ENCODE data around the gene PHACTR1. TPM values are rescaled to one million over a fixed set of nuclear protein-coding genes. Genes with fewer than 3 reads are reported as not detected.

The PHACTR1 gene
- total and polyA plus RNA-seq, 9 of the 15 experiments (the other 6 are each of a cell fraction or from before 2014, with no cell fraction given): 11.5 to 32.6 (median 22.0) TPM

DNA sequence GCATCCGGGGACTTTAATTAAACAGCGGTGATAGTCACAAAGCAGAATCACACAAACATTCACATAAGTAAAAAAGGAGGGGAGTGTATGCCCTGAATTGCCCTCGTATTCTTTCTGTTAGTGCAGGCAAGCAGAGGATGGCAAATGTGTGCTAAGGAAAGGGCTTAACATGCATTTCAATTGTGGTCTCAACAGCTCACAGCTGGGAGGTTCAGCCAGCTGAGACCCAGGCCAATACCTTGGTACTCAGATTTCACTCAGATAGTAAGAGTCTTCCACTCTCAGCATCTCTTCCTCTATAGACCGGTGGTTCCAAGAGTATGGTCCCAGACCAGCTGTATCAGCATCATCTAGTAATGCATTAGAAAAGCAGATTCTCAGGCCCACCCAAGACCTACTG, 215.1 kb downstream of the PHACTR1 start:
- CTCF ChIA-PET (ENCODE audit: low intra/inter-chr PET ratio): no interaction called here
- no peak for ATAC-seq
- no peak for DNase-seq (ENCODE audit: extremely low read depth in 1 of 4, low spot score in 3 of 4)

More for the DNA sequence above, 215.1 kb downstream of the PHACTR1 start:
- H3K27me3 ChIP-seq (ENCODE audit: control insufficient read depth in 2 of 2, insufficient read depth in 2 of 2, low read length in 2 of 2): peaks cover 6 to 13% of the 10 kb centered on the region in 2 experiments; a peak in 4 of 5 replicates
- FAIRE-seq: no peak
- H3K9ac ChIP-seq (ENCODE audit: insufficient read depth in 1 of 2, low read depth in 2 of 2, low read length in 2 of 2): no peak overlapping the region
- no peak overlapping the region for H3K4me3 ChIP-seq
- H3K4me2 ChIP-seq (ENCODE audit: insufficient read depth, low read length): no peak overlapping the region
- no peaks in the 10 kb centered on the region for H3K4me1 ChIP-seq (replicated peaks in 1 of 2; ENCODE audit: control insufficient read depth in 2 of 2, insufficient read depth in 2 of 2, low read length in 2 of 2)
- no peaks in the 10 kb centered on the region for H3K9me3 ChIP-seq (replicated peaks; ENCODE audit: control insufficient read depth, insufficient read depth, low read depth, low read length)
- H3K79me2 ChIP-seq (ENCODE audit: control insufficient read depth, insufficient read depth, low read length): no peaks in the 10 kb centered on the region
- H4K20me1 ChIP-seq (replicated peaks; ENCODE audit: control insufficient read depth, insufficient read depth, low read length): no peaks in the 10 kb centered on the region
- BruUV-seq (replicated peaks): no TSS peak
- no peak overlapping the region for H2AFZ ChIP-seq (ENCODE audit: low read depth, low read length)
- in situ Hi-C loops (cut with MboI): no loop called here
- H3K36me3 ChIP-seq (ENCODE audit: control insufficient read depth, insufficient read depth, low read length): no peaks in the 10 kb centered on the region
- H3K9me1 ChIP-seq (ENCODE audit: control insufficient read depth, insufficient read depth, low read length): no peaks in the 10 kb centered on the region
- 0% methylated on average over 4 of the region's 4 CpGs for WGBS (ENCODE audit: insufficient coverage, low coverage, missing lambda C conversion rate)
- TF ChIP-seq SREBF1 (IDR thresholded peaks at IDR 0.05; ENCODE audit: borderline replicate concordance, low read depth, low read length) (no peak), SMAD3 (CRISPR knock-in tag; conservative IDR thresholded peaks at IDR 0.05) (no peak), KDM4B (IDR thresholded peaks at IDR 0.05; ENCODE audit: borderline replicate concordance in 2 of 2, low read depth in 1 of 2) (no peak), ZNF263 (CRISPR knock-in tag; IDR thresholded peaks at IDR 0.05; ENCODE audit: borderline replicate concordance) (no peak), NFXL1 (CRISPR knock-in tag; IDR thresholded peaks at IDR 0.05) (no peak), RAD51 (IDR thresholded peaks at IDR 0.05; ENCODE audit: borderline replicate concordance, low read depth) (no peak), FOXK2 (conservative IDR thresholded peaks at IDR 0.05 in 1 of 2, IDR thresholded peaks at IDR 0.05 in 1 of 2; ENCODE audit: low read depth in 2 of 2) (no peak), SETDB1 (IDR thresholded peaks at IDR 0.05; ENCODE audit: low read length) (no peak), RBM34 (IDR thresholded peaks at IDR 0.05; ENCODE audit: borderline replicate concordance, insufficient read depth, low read length) (no peak), NR2C1 (IDR thresholded peaks at IDR 0.05) (no peak), NR2C1 (tag; IDR thresholded peaks at IDR 0.05) (no peak), U2AF2 (optimal IDR thresholded peaks at IDR 0.05; ENCODE audit: low read depth, low read length) (no peak), RBM22 (IDR thresholded peaks at IDR 0.05; ENCODE audit: low read depth, low read length, poor library complexity, severe bottlenecking) (no peak)
- TF ChIP-seq, protein P1, sequence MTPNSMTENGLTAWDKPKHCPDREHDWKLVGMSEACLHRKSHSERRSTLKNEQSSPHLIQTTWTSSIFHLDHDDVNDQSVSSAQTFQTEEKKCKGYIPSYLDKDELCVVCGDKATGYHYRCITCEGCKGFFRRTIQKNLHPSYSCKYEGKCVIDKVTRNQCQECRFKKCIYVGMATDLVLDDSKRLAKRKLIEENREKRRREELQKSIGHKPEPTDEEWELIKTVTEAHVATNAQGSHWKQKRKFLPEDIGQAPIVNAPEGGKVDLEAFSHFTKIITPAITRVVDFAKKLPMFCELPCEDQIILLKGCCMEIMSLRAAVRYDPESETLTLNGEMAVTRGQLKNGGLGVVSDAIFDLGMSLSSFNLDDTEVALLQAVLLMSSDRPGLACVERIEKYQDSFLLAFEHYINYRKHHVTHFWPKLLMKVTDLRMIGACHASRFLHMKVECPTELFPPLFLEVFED (CRISPR knock-in tag; conservative IDR thresholded peaks at IDR 0.05): no peak
- TF ChIP-seq, protein P2, sequence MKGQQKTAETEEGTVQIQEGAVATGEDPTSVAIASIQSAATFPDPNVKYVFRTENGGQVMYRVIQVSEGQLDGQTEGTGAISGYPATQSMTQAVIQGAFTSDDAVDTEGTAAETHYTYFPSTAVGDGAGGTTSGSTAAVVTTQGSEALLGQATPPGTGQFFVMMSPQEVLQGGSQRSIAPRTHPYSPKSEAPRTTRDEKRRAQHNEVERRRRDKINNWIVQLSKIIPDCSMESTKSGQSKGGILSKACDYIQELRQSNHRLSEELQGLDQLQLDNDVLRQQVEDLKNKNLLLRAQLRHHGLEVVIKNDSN (CRISPR knock-in tag; IDR thresholded peaks at IDR 0.05): no peak
- TF ChIP-seq, protein P3, sequence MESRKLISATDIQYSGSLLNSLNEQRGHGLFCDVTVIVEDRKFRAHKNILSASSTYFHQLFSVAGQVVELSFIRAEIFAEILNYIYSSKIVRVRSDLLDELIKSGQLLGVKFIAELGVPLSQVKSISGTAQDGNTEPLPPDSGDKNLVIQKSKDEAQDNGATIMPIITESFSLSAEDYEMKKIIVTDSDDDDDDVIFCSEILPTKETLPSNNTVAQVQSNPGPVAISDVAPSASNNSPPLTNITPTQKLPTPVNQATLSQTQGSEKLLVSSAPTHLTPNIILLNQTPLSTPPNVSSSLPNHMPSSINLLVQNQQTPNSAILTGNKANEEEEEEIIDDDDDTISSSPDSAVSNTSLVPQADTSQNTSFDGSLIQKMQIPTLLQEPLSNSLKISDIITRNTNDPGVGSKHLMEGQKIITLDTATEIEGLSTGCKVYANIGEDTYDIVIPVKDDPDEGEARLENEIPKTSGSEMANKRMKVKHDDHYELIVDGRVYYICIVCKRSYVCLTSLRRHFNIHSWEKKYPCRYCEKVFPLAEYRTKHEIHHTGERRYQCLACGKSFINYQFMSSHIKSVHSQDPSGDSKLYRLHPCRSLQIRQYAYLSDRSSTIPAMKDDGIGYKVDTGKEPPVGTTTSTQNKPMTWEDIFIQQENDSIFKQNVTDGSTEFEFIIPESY (CRISPR knock-in tag; IDR thresholded peaks at IDR 0.05): no peak
- TF ChIP-seq, protein P4, sequence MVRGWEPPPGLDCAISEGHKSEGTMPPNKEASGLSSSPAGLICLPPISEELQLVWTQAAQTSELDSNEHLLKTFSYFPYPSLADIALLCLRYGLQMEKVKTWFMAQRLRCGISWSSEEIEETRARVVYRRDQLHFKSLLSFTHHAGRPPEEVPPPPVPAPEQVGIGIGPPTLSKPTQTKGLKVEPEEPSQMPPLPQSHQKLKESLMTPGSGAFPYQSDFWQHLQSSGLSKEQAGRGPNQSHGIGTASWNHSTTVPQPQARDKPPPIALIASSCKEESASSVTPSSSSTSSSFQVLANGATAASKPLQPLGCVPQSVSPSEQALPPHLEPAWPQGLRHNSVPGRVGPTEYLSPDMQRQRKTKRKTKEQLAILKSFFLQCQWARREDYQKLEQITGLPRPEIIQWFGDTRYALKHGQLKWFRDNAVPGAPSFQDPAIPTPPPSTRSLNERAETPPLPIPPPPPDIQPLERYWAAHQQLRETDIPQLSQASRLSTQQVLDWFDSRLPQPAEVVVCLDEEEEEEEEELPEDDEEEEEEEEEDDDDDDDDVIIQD (CRISPR knock-in tag; IDR thresholded peaks at IDR 0.05): no peak
- intact Hi-C loops (cut with micrococcal nuclease): no loop called here
- no peak overlapping the region for H3K27ac ChIP-seq (ENCODE audit: extremely low read depth, low read depth, low read length)
- POLR2A ChIA-PET: interaction anchor here (1.0 to 1.2 kb wide), 2 partner anchors 11 to 22 kb away, joined by 3 to 6 read pairs; no protein-coding TSS in a partner anchor
